Measurements from ENCODE around the gene RIMKLB.

GRCh38 chr12:8829621-8830020 is 131.8 kb downstream of the RIMKLB start:
- TF ChIP-seq CTCF (IDR thresholded peaks at IDR 0.05) (no peak), POLR2AphosphoS5 (IDR thresholded peaks at IDR 0.05) (no peak), POLR2A (IDR thresholded peaks at IDR 0.05; ENCODE audit: low read depth) (no peak)
